Fibroblast of the aortic adventitia (primary cell): Measurements from ENCODE around the gene ADGRD1. TPM values are rescaled to one million over a fixed set of nuclear protein-coding genes. Genes with fewer than 3 reads are reported as not detected.
A peak's percentile ranks its signal among the peaks of the same experiment; 100 is the strongest.

Experiments used
- DNase-seq: peaks from one replicate; pipeline ENCODE4 v3.0.0-alpha.2; 2010; ENCODE audit warnings: low read depth
- H3K4me3 ChIP-seq: 2 replicates; pipeline ENCODE4 v1.5.1; 2011; ENCODE audit warnings: low read depth, mild to moderate bottlenecking, control low read depth, low read length, moderate library complexity
- CTCF ChIP-seq: IDR thresholded peaks from 2 replicates; pipeline ENCODE4 v1.5.1; 2011; ENCODE audit warnings: mild to moderate bottlenecking, low read length, control low read depth, inconsistent platforms; ENCODE audit not compliant: insufficient read depth
- total RNA-seq: library from RNA; depleted of rRNA; stranded (reverse); fragments of >200 nt; gene quantifications from 2 replicates; pipeline ENCODE4 v1.2.3, GENCODE V29; 2012; ENCODE audit warnings: low replicate concordance

Gene ADGRD1
- total RNA-seq, 1 donor: 1.2 TPM

GRCh38 chr12:131101006-131101405 is 147.3 kb downstream of the ADGRD1 start:
- no peak for TF ChIP-seq CTCF
- H3K4me3 ChIP-seq: no peak overlapping the region
- DNase-seq: no peak

- DNase-seq: no peak
- TF ChIP-seq CTCF: no peak
- no peak overlapping the region for H3K4me3 ChIP-seq
Measured at GRCh38 chr12:131101703-131102492, 148.2 kb downstream of the ADGRD1 start.

- no peak for DNase-seq
- TF ChIP-seq CTCF: no peak
Measured at GRCh38 chr12:131102493-131102931, 148.8 kb downstream of the ADGRD1 start.

GRCh38 chr12:131102991-131103668 is 149.4 kb downstream of the ADGRD1 start:
- no peak for TF ChIP-seq CTCF
- DNase-seq: no peak
- no peak overlapping the region for H3K4me3 ChIP-seq

More at GRCh38 chr12:131102493-131102931, 148.8 kb downstream of the ADGRD1 start:
- H3K4me3 ChIP-seq: no peak overlapping the region

GRCh38 chr12:131103669-131104462 is 150.2 kb downstream of the ADGRD1 start:
- no peak for TF ChIP-seq CTCF
- DNase-seq: no peak
- H3K4me3 ChIP-seq: no peak overlapping the region

GRCh38 chr12:131104463-131105350 is 151.0 kb downstream of the ADGRD1 start:
- H3K4me3 ChIP-seq: no peak overlapping the region
- TF ChIP-seq CTCF: peak; percentile 77
- peak; percentile 56 for DNase-seq
